ENCODE measurements around the gene TMEM61.
"Not testable (repeated sequence)": the region's sequence is repeated elsewhere in the genome, so short reads cannot be mapped to it uniquely, and the experiment has no call there.

TMEM61 gene

GRCh38 chr1:54962612-54963395, 17.6 kb upstream of the TMEM61 start:
- no peak for DNase-seq

GRCh38 chr1:54963829-54964228, 16.6 kb upstream of the TMEM61 start:
- DNase-seq: not testable (repeated sequence)

GRCh38 chr1:54965624-54966340, 14.6 kb upstream of the TMEM61 start:
- no peak for DNase-seq

- DNase-seq: no peak
Measured at GRCh38 chr1:54967372-54967771, 13.1 kb upstream of the TMEM61 start.

GRCh38 chr1:54968551-54968950, 11.9 kb upstream of the TMEM61 start:
- DNase-seq: no peak

GRCh38 chr1:54969879-54970278, 10.5 kb upstream of the TMEM61 start:
- DNase-seq: no peak

GRCh38 chr1:54970901-54971300, 9.5 kb upstream of the TMEM61 start:
- no peak for DNase-seq

- DNase-seq: no peak
Measured at GRCh38 chr1:54971317-54971791, 9.1 kb upstream of the TMEM61 start.

- DNase-seq: no peak
Measured at GRCh38 chr1:54972436-54972835, 8.0 kb upstream of the TMEM61 start.

- peak; percentile 65 for DNase-seq
Measured at GRCh38 chr1:54973205-54973921, 7.1 kb upstream of the TMEM61 start.

GRCh38 chr1:54975356-54976108, 4.9 kb upstream of the TMEM61 start:
- no peak for DNase-seq

GRCh38 chr1:54976747-54977146, 3.7 kb upstream of the TMEM61 start:
- no peak for DNase-seq

- DNase-seq: no peak
Measured at GRCh38 chr1:54977533-54978297, 2.7 kb upstream of the TMEM61 start.

- DNase-seq: no peak
Measured at GRCh38 chr1:54978528-54979326, 1.7 kb upstream of the TMEM61 start.

- DNase-seq: no peak
Measured at GRCh38 chr1:54979327-54979891, 1.0 kb upstream of the TMEM61 start.

GRCh38 chr1:54980046-54980527, 341 bp upstream of the TMEM61 start:
- no peak for DNase-seq

GRCh38 chr1:54981466-54981865, 1.0 kb downstream of the TMEM61 start:
- DNase-seq: no peak

GRCh38 chr1:54982739-54983138, 2.3 kb downstream of the TMEM61 start:
- DNase-seq: no peak

GRCh38 chr1:54984131-54984842, 3.9 kb downstream of the TMEM61 start:
- DNase-seq: no peak

- no peak for DNase-seq
Measured at GRCh38 chr1:54985556-54985955, 5.1 kb downstream of the TMEM61 start.
